OCI-LY7 (cell line): ENCODE data around the gene ANXA4.

ENCODE experiments used
- EZH2phosphoT487 ChIP-seq: fragments of 200-600 bp; sonication (generic); IDR thresholded peaks from 2 replicates; pipeline ENCODE4 v1.6.1; 2018; ENCODE audit warnings: low read depth, borderline replicate concordance, mild to moderate bottlenecking, mixed run types, antibody characterized with exemption, low read length, moderate library complexity, mixed read lengths
- TF ChIP-seq, protein P1 (sequence below): fragments of 200-600 bp; sonication (generic); conservative IDR thresholded peaks from 2 replicates; pipeline ENCODE4 v1.5.1; 2014; ENCODE audit warnings: mild to moderate bottlenecking, antibody characterized with exemption, low read length, moderate library complexity, mixed read lengths

DNA sequence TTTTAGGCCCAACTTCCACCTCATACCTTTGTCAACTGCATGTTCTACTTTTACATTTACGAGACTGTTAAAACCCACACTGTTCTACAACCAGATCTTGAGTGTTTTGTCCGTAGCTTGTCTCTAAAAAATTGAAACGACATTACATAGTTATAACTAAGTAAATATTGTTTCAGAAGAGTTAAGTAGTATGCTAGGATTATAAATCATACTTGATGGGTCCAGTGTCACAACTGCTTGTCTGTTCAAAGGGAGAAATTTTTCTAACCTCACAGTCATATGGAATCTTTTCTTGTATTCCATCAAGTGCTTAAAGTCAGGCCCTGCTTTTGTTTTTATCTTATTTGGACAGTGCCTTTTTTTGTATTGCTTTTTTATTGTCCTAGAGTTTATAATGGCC is 91.8 kb downstream of the ANXA4 start:
- TF ChIP-seq, protein P1, sequence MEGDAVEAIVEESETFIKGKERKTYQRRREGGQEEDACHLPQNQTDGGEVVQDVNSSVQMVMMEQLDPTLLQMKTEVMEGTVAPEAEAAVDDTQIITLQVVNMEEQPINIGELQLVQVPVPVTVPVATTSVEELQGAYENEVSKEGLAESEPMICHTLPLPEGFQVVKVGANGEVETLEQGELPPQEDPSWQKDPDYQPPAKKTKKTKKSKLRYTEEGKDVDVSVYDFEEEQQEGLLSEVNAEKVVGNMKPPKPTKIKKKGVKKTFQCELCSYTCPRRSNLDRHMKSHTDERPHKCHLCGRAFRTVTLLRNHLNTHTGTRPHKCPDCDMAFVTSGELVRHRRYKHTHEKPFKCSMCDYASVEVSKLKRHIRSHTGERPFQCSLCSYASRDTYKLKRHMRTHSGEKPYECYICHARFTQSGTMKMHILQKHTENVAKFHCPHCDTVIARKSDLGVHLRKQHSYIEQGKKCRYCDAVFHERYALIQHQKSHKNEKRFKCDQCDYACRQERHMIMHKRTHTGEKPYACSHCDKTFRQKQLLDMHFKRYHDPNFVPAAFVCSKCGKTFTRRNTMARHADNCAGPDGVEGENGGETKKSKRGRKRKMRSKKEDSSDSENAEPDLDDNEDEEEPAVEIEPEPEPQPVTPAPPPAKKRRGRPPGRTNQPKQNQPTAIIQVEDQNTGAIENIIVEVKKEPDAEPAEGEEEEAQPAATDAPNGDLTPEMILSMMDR, result no peak
- no peak for TF ChIP-seq EZH2phosphoT487
